Neuronal stem cell (in vitro differentiated cells): ENCODE data around the gene ZNF497.
A peak's percentile ranks its signal among the peaks of the same experiment; 100 is the strongest.
"Not testable (repeated sequence)": the region's sequence is repeated elsewhere in the genome, so short reads cannot be mapped to it uniquely, and the experiment has no call there.

Experiments used
- DNase-seq: peaks from one replicate; pipeline ENCODE4 v3.0.0-alpha.2; 2013; ENCODE audit warnings: low spot score
- H2AFZ ChIP-seq: one replicate; pipeline ENCODE4 v1.6.1; 2013; ENCODE audit warnings: mild to moderate bottlenecking, low read length, inconsistent platforms
- H2AK5ac ChIP-seq: 2 replicates; pipeline ENCODE4 v1.6.1; 2013; ENCODE audit warnings: low read depth, mild to moderate bottlenecking, inconsistent platforms, low read length, moderate library complexity, mixed read lengths
- H2BK120ac ChIP-seq: 2 replicates; pipeline ENCODE4 v1.6.1; 2013; ENCODE audit warnings: low read depth, mild to moderate bottlenecking, inconsistent platforms, low read length, moderate library complexity, mixed read lengths
- H2BK12ac ChIP-seq: one replicate; pipeline ENCODE4 v1.6.1; 2013; ENCODE audit warnings: low read length, inconsistent platforms
- H2BK15ac ChIP-seq: 2 replicates; pipeline ENCODE4 v1.6.1; 2013; ENCODE audit warnings: mild to moderate bottlenecking, low read length, inconsistent platforms, mixed read lengths
- H2BK5ac ChIP-seq: one replicate; pipeline ENCODE4 v1.6.1; 2013; ENCODE audit warnings: inconsistent platforms, mild to moderate bottlenecking, low read length, moderate library complexity
- H3K14ac ChIP-seq: one replicate; pipeline ENCODE4 v1.6.1; 2013; ENCODE audit warnings: low read length, inconsistent platforms
- H3K18ac ChIP-seq: 2 replicates; pipeline ENCODE4 v1.6.1; 2013; ENCODE audit warnings: low read length, inconsistent platforms
- H3K23ac ChIP-seq: 2 replicates; pipeline ENCODE4 v1.6.1; 2013; ENCODE audit warnings: low read depth, mild to moderate bottlenecking, mixed read lengths, low read length, inconsistent platforms; ENCODE audit not compliant: poor library complexity
- H3K27ac ChIP-seq: replicated peaks from 3 replicates; pipeline ENCODE4 v1.5.1; 2013; ENCODE audit warnings: low read length, inconsistent platforms
- H3K27me3 ChIP-seq, 3 experiments: 2 replicates each; pipeline ENCODE4 v1.6.1; 2013; ENCODE audit warnings: low read length in 3 of 3, mild to moderate bottlenecking in 2 of 3, inconsistent platforms in 1 of 3, low read depth in 1 of 3, mixed read lengths in 1 of 3, moderate library complexity in 1 of 3; ENCODE audit not compliant: control insufficient read depth in 3 of 3, insufficient read depth in 3 of 3
- H3K36me3 ChIP-seq, 2 donors: replicated peaks in 1 of 2; 2 replicates each; pipeline ENCODE4 v1.6.1; 2013; ENCODE audit warnings: low read length in 2 of 2; ENCODE audit not compliant: control insufficient read depth in 2 of 2, insufficient read depth in 2 of 2
- H3K4ac ChIP-seq: 2 replicates; pipeline ENCODE4 v1.6.1; 2013; ENCODE audit warnings: inconsistent platforms, mild to moderate bottlenecking, low read length, moderate library complexity
- H3K4me1 ChIP-seq, 2 donors: 1 replicate in 1 of 2; 2 replicates in 1 of 2; pipeline ENCODE4 v1.6.1; 2013; ENCODE audit warnings: low read length in 2 of 2, low read depth in 1 of 2; ENCODE audit not compliant: control insufficient read depth in 2 of 2, insufficient read depth in 1 of 2
- H3K4me2 ChIP-seq: one replicate; pipeline ENCODE4 v1.6.1; 2013; ENCODE audit warnings: mild to moderate bottlenecking, low read length, inconsistent platforms; ENCODE audit not compliant: insufficient read depth, poor library complexity, severe bottlenecking
- H3K4me3 ChIP-seq, 2 donors: 2 replicates each; pipeline ENCODE4 v1.5.1; 2013; ENCODE audit warnings: low read length in 2 of 2, mild to moderate bottlenecking in 2 of 2, inconsistent platforms in 1 of 2, moderate library complexity in 1 of 2
- H3K79me1 ChIP-seq: one replicate; pipeline ENCODE4 v1.6.1; 2013; ENCODE audit warnings: low read depth, mild to moderate bottlenecking, inconsistent platforms, low read length, moderate library complexity
- H3K9ac ChIP-seq: one replicate; pipeline ENCODE4 v1.6.1; 2013; ENCODE audit warnings: mild to moderate bottlenecking, low read depth, low read length, inconsistent platforms; ENCODE audit not compliant: poor library complexity
- H3K9me3 ChIP-seq, 2 donors: replicated peaks in 1 of 2; 2 replicates each; pipeline versions ENCODE3 to v1.6.1; 2013; ENCODE audit warnings: low read length in 2 of 2, mild to moderate bottlenecking in 2 of 2, inconsistent platforms in 1 of 2, low read depth in 1 of 2, mixed read lengths in 1 of 2, moderate library complexity in 1 of 2; ENCODE audit not compliant: control insufficient read depth in 2 of 2, insufficient read depth in 1 of 2
- H4K8ac ChIP-seq: one replicate; pipeline ENCODE4 v1.6.1; 2013; ENCODE audit warnings: low read depth, mild to moderate bottlenecking, inconsistent platforms, low read length, moderate library complexity
- H4K91ac ChIP-seq: one replicate; pipeline ENCODE4 v1.6.1; 2013; ENCODE audit warnings: low read length, low read depth, mild to moderate bottlenecking, inconsistent platforms; ENCODE audit not compliant: poor library complexity
- WGBS, 2 donors: extraction: QIAGEN DNeasy Blood & Tissue Kit; methylation state at CpG; one replicate each; pipeline ENCODE4 v1.1.7; 2013; ENCODE audit warnings: missing lambda C conversion rate in 2 of 2, mixed read lengths in 1 of 2; ENCODE audit not compliant: insufficient read length in 2 of 2, insufficient replicate concordance in 1 of 2; ENCODE audit errors: extremely low coverage in 2 of 2; 5-methylcytosine and 5-hydroxymethylcytosine counted together

ZNF497 gene

DNA sequence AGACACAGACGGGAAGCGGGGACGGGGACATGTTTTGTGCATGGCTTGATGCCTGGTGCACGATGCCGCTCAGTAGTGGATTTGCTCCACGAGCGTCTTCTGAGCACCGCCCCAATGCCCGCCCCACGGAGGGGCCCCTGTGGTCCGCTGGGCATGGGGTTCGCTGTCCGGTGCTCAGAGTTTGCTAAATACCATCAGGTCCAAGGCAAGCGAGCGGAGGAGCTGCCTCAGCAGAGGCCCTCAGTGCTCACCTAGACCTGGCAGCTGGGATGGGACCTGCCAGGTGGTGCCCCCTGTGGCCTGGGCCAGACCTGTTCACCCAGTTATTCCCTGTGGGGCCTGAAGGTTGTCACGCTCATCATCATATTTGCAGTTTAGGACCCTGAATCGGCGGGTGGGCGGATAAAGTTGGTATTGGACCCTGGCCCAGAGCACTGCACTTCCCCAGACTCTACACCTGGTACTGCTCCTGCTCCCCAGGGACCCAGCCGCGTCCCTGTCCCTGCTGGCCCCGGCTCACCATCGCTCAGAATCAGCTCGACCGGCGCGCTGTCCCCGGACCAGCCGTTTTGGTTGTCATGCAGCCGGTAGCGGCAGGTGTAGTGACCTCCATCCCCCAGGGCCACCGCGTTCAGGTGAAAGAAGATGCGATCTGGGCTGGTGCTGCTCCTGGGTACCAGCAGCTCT is 11.5 kb downstream of the ZNF497 start:
- Histone ChIP-seq H3K4me2 (no peak overlapping the region), H2AK5ac (peak overlapping the region; percentile 56), H4K91ac (no peak overlapping the region), H3K4ac (no peak overlapping the region), H2BK120ac (no peak overlapping the region), H4K8ac (no peak overlapping the region), H3K4me3 (no peak overlapping the region), H2AFZ (no peak overlapping the region), H3K79me1 (peaks cover 3% of the 10 kb centered on the region), H3K9ac (no peak overlapping the region), H2BK12ac (no peak overlapping the region), H3K27ac (no peak overlapping the region), H3K4me1 (peaks cover 0 to 3% of the 10 kb centered on the region in 2 donors), H3K18ac (no peak overlapping the region), H3K9me3 (no peaks in the 10 kb centered on the region), H2BK15ac (no peak overlapping the region), H3K23ac (no peak overlapping the region), H3K14ac (no peak overlapping the region), H2BK5ac (no peak overlapping the region), H3K27me3 (peaks cover 4 to 10% (median 9%) of the 10 kb centered on the region in 3 experiments), H3K36me3 (peaks cover 4 to 22% of the 10 kb centered on the region in 2 donors)
- no peak for DNase-seq
- WGBS, 2 donors = no CpG with 5 or more reads among the region's 34 CpGs

DNA sequence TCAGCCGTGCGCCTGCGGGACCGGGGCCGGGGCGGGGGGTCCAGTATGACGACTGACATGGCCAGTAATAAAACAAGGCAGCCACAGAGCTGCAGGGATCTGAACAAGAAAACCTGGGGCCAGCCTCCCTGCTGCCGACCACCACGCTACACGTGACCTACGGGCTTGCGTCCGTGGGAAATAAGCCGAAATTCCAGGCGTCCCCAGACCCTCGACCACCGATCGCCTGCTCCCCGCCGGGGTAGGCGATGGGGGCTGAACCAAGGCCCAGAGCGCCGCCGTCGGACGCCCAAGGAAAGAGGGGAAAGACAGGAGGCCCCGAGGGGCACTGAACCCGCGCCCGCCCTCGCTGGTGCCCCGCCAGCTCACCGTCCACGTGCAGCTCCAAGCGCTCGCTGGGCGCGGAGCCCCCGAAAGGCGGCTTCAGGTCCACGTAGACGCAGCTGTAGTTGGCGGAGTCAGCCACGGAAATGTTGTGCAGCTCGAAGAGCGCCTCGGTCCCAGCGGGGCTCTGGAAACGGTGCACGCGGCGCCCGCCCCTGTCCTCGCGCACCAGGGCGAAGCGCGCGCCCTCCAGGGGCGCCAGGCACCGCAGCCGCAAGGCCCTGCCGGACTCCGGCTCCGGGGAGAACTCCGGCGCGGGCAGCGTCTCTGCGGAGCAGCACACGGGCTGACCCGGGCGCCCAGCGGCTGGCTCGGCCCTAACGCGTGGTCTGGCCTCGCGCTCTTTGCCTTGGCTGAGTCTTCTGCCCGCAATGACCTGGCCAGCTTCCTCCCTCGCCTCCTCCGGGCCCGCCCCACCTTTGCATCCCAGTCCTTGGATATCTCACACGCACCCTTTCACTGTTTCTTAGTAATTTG is 12.3 kb downstream of the ZNF497 start:
- no peak overlapping the region for H2BK5ac ChIP-seq
- no peak overlapping the region for H2BK120ac ChIP-seq
- peaks cover 0 to 3% of the 10 kb centered on the region in 2 donors for H3K4me1 ChIP-seq
- H3K9me3 ChIP-seq = no peaks in the 10 kb centered on the region
- peaks cover 4 to 12% (median 10%) of the 10 kb centered on the region in 3 experiments for H3K27me3 ChIP-seq
- H3K36me3 ChIP-seq = peaks cover 2 to 15% of the 10 kb centered on the region in 2 donors
- no peak overlapping the region for H4K91ac ChIP-seq
- no peak overlapping the region for H3K4me3 ChIP-seq
- H3K14ac ChIP-seq = no peak overlapping the region
- H3K4ac ChIP-seq = no peak overlapping the region
- peaks cover 3% of the 10 kb centered on the region for H3K79me1 ChIP-seq
- no peak overlapping the region for H3K23ac ChIP-seq
- no peak overlapping the region for H2BK12ac ChIP-seq
- no peak overlapping the region for H3K18ac ChIP-seq
- no peak overlapping the region for H4K8ac ChIP-seq
- no peak overlapping the region for H2AK5ac ChIP-seq
- no peak overlapping the region for H2AFZ ChIP-seq
- DNase-seq = no peak
- no peak overlapping the region for H3K4me2 ChIP-seq
- H2BK15ac ChIP-seq = no peak overlapping the region
- no CpG with 5 or more reads among the region's 84 CpGs for whole genome bisulfite sequencing, 2 donors
- H3K9ac ChIP-seq = no peak overlapping the region
- H3K27ac ChIP-seq = no peak overlapping the region

DNA sequence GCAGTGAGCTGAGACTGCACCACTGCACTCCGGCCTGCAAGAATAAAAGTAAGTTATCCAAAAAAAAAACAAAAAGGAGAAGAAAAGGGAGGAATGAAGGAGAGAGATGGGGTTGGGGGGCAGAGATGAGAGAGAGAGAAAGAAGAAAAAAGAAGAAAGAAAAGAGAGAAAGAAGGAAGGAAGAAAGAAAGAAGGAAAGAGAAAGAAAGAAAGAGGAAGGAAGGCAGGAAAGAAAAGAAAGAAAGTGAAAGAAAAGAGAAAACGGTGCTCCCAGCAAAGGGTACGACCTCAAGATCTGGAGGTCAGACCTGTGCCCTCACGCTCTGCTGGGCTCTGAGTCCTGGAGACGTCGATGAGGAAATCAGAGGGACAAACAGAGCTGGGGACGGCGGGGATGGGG is 13.0 kb downstream of the ZNF497 start:
- Histone ChIP-seq H3K79me1 (peaks cover 3% of the 10 kb centered on the region), H3K14ac (no peak overlapping the region), H4K8ac (no peak overlapping the region), H2BK120ac (no peak overlapping the region), H3K36me3 (peaks cover 2 to 10% of the 10 kb centered on the region in 2 donors), H3K23ac (no peak overlapping the region), H2AFZ (no peak overlapping the region), H2BK5ac (no peak overlapping the region), H2BK15ac (no peak overlapping the region), H4K91ac (no peak overlapping the region), H3K27ac (no peak overlapping the region), H3K9ac (no peak overlapping the region), H3K4me1 (peaks cover 0 to 3% of the 10 kb centered on the region in 2 donors), H3K27me3 (peaks cover 4 to 12% (median 10%) of the 10 kb centered on the region in 3 experiments), H2AK5ac (no peak overlapping the region), H3K4me3 (no peak overlapping the region), H3K4ac (no peak overlapping the region), H3K9me3 (no peaks in the 10 kb centered on the region), H2BK12ac (no peak overlapping the region), H3K4me2 (no peak overlapping the region), H3K18ac (no peak overlapping the region)
- WGBS, 2 donors = no CpG with 5 or more reads among the region's 8 CpGs
- no peak for DNase-seq

DNA sequence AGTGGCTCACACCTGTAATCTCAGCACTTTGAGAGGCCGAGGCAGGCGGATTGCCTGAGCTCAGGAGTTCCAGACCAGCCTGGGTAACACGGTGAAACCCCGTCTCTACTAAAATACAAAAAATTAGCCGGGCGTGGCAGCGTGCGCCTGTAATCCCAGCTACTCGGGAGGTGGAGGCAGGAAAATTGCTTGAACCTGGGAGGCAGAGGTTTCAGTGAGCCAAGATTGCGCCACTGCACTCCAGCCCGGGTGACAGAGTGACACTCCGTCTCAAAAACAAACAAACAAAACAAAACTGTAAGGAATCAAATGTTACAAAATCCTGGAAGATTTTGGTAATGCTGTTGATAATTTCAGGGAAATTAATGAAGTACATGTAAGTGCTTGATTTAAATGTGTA is 14.5 kb downstream of the ZNF497 start:
- not testable (repeated sequence) for H4K8ac ChIP-seq, H3K18ac ChIP-seq, H3K14ac ChIP-seq, DNase-seq, H2AK5ac ChIP-seq, H2BK15ac ChIP-seq, H2BK120ac ChIP-seq, H3K79me1 ChIP-seq, H3K36me3 ChIP-seq, H3K4ac ChIP-seq, H3K23ac ChIP-seq, H3K9me3 ChIP-seq, H3K9ac ChIP-seq, H4K91ac ChIP-seq, H2BK12ac ChIP-seq, H2BK5ac ChIP-seq, H3K4me1 ChIP-seq, H3K27ac ChIP-seq
- WGBS, 2 donors = no CpG with 5 or more reads among the region's 12 CpGs
- peak overlapping the region; percentile 96 for H3K4me2 ChIP-seq
- H3K4me3 ChIP-seq = peak overlapping the region; percentile 53 to 97
- peaks cover 4 to 12% (median 10%) of the 10 kb centered on the region in 3 experiments for H3K27me3 ChIP-seq
- H2AFZ ChIP-seq = peak overlapping the region; percentile 100
